ENCODE results near the gene TACR2. TPM values are rescaled to one million over a fixed set of nuclear protein-coding genes. Genes with fewer than 3 reads are reported as not detected.

Gene TACR2
- total RNA-seq, 2 donors from 2014 or later, result 0.66 TPM; not detected in 1

- Histone ChIP-seq H3K27me3 (no peaks in the 10 kb centered on the region), H3K9me3 (no peaks in the 10 kb centered on the region), H3K4me1 (peaks cover 3% of the 10 kb centered on the region), H3K4me3 (no peak overlapping the region), H3K27ac (no peak overlapping the region), H3K36me3 (replicated peaks in 1 of 2; ENCODE audit: insufficient read depth in 1 of 2, low read depth in 2 of 2) (peaks cover 0 to 2% of the 10 kb centered on the region in 2 donors)
- no peak for DNase-seq
- ATAC-seq, result no peak
- 60 to 69% methylated on average over 1 to 6 of the region's 6 CpGs for WGBS, 2 donors
- TF ChIP-seq CTCF (IDR thresholded peaks at IDR 0.05), result no peak
- TF ChIP-seq POLR2A (IDR thresholded peaks at IDR 0.05), result no peak
- intact Hi-C loops (cut with DNase I), result no loop called here
Measured at GRCh38 chr10:69391158-69391557, 25.6 kb downstream of the TACR2 start.

- Histone ChIP-seq H3K27ac (no peak overlapping the region), H3K27me3 (no peaks in the 10 kb centered on the region), H3K36me3 (replicated peaks in 1 of 2; ENCODE audit: insufficient read depth in 1 of 2, low read depth in 2 of 2) (peaks cover 0 to 4% of the 10 kb centered on the region in 2 donors), H3K9me3 (no peaks in the 10 kb centered on the region), H3K4me1 (peaks cover 3% of the 10 kb centered on the region), H3K4me3 (no peak overlapping the region)
- ATAC-seq, result no peak
- intact Hi-C loops (cut with DNase I), result no loop called here
- 66 to 81% methylated on average over 6 to 8 of the region's 8 CpGs for WGBS, 2 donors
- TF ChIP-seq CTCF (IDR thresholded peaks at IDR 0.05) (no peak), POLR2A (IDR thresholded peaks at IDR 0.05) (no peak)
- no peak for DNase-seq
Measured at GRCh38 chr10:69389827-69390490, 26.8 kb downstream of the TACR2 start.

GRCh38 chr10:69388488-69388887 is 28.2 kb downstream of the TACR2 start:
- intact Hi-C loops (cut with DNase I), result no loop called here
- WGBS, 2 donors, result 78 to 81% methylated on average over 2 of the region's 2 CpGs
- peaks cover 0 to 6% of the 10 kb centered on the region in 2 donors for H3K36me3 ChIP-seq (replicated peaks in 1 of 2; ENCODE audit: insufficient read depth in 1 of 2, low read depth in 2 of 2)

GRCh38 chr10:69387500-69387899 is 29.2 kb downstream of the TACR2 start:
- ATAC-seq, result no peak
- 81 to 87% methylated on average over 3 of the region's 3 CpGs for WGBS, 2 donors
- no peak overlapping the region for H3K4me3 ChIP-seq
- no peak for DNase-seq
- H3K27ac ChIP-seq, result no peak overlapping the region
- peaks cover 0 to 6% of the 10 kb centered on the region in 2 donors for H3K36me3 ChIP-seq (replicated peaks in 1 of 2; ENCODE audit: insufficient read depth in 1 of 2, low read depth in 2 of 2)
- peaks cover 3% of the 10 kb centered on the region for H3K4me1 ChIP-seq
- H3K27me3 ChIP-seq, result no peaks in the 10 kb centered on the region
- no peak for TF ChIP-seq POLR2A (IDR thresholded peaks at IDR 0.05)
- TF ChIP-seq CTCF (IDR thresholded peaks at IDR 0.05), result no peak
- H3K9me3 ChIP-seq, result no peaks in the 10 kb centered on the region
- intact Hi-C loops (cut with DNase I), result no loop called here

More at GRCh38 chr10:69388488-69388887, 28.2 kb downstream of the TACR2 start:
- DNase-seq (no peak), ATAC-seq (no peak)
- H3K27me3 ChIP-seq, result no peaks in the 10 kb centered on the region
- H3K4me1 ChIP-seq, result peaks cover 3% of the 10 kb centered on the region
- TF ChIP-seq POLR2A (IDR thresholded peaks at IDR 0.05) (no peak), CTCF (IDR thresholded peaks at IDR 0.05) (no peak)
- no peaks in the 10 kb centered on the region for H3K9me3 ChIP-seq
- no peak overlapping the region for H3K27ac ChIP-seq
- no peak overlapping the region for H3K4me3 ChIP-seq
